ENCODE measurements around the gene DNAI1. TPM values are rescaled to one million over a fixed set of nuclear protein-coding genes. Genes with fewer than 3 reads are reported as not detected.
A peak's percentile ranks its signal among the peaks of the same experiment; 100 is the strongest.

Gene DNAI1
- total and polyA plus RNA-seq, 10 of the 15 experiments (the other 5 are each of a cell fraction or from before 2014, with no cell fraction given): not detected

- no peak for TF ChIP-seq ZNF24 (IDR thresholded peaks at IDR 0.05)
- no peak for TF ChIP-seq CUX1 (IDR thresholded peaks at IDR 0.05; ENCODE audit: insufficient replicate concordance, low read depth, low read length)
- TF ChIP-seq SIN3A (IDR thresholded peaks at IDR 0.05; ENCODE audit: low read depth, low read length): no peak
- no peak for TF ChIP-seq YBX1 (IDR thresholded peaks at IDR 0.05)
- no peak for TF ChIP-seq SREBF1 (IDR thresholded peaks at IDR 0.05; ENCODE audit: low read length)
Observed at GRCh38 chr9:34499076-34499475, 40.5 kb downstream of the DNAI1 start (continued).

GRCh38 chr9:34500623-34501267 is 42.1 kb downstream of the DNAI1 start:
- no peak overlapping the region for H2AFZ ChIP-seq (ENCODE audit: control insufficient read depth, low read depth, low read length)
- in situ Hi-C loops (cut with MboI): no loop called here
- TF ChIP-seq CTCF (IDR thresholded peaks at IDR 0.05 in 2 of 3, conservative IDR thresholded peaks at IDR 0.05 in 1 of 3; ENCODE audit: control insufficient read depth in 2 of 3, extremely low read depth in 1 of 3, insufficient read depth in 1 of 3, low read depth in 3 of 3, low read length in 3 of 3): peak; percentile 82 to 98 (median 94)
- TF ChIP-seq TCF3 (IDR thresholded peaks at IDR 0.05; ENCODE audit: borderline replicate concordance, insufficient read depth, low read depth, low read length): 0 out of 2 replicates have a peak, but pooled peaks have one; percentile 27
- 0 out of 2 replicates have a peak, but pooled peaks have one; percentile 19 for TF ChIP-seq NR2F1 (conservative IDR thresholded peaks at IDR 0.05)
- TF ChIP-seq SMC3 (IDR thresholded peaks at IDR 0.05; ENCODE audit: borderline replicate concordance, low read length): peak; percentile 86
- TF ChIP-seq TCF12 (IDR thresholded peaks at IDR 0.05; ENCODE audit: low read depth, low read length): 0 out of 2 replicates have a peak, but pooled peaks have one; percentile 47
- TF ChIP-seq CREM (IDR thresholded peaks at IDR 0.05; ENCODE audit: low read depth): no peak
- peak; percentile 76 for TF ChIP-seq RAD21 (IDR thresholded peaks at IDR 0.05; ENCODE audit: insufficient read depth, low read depth, low read length)
- TF ChIP-seq JUNB (IDR thresholded peaks at IDR 0.05): peak; percentile 73
- peak; percentile 51; the same call in 1 of the 2 replicates for TF ChIP-seq RB1 (IDR thresholded peaks at IDR 0.05; ENCODE audit: borderline replicate concordance)
- TF ChIP-seq CBX5 (IDR thresholded peaks at IDR 0.05; ENCODE audit: low read depth): no peak

More at GRCh38 chr9:34500623-34501267, 42.1 kb downstream of the DNAI1 start:
- Histone ChIP-seq H3K9me3 (replicated peaks; ENCODE audit: control insufficient read depth, insufficient read depth, low read length) (no peaks in the 10 kb centered on the region), H3K36me3 (ENCODE audit: control insufficient read depth in 2 of 2, insufficient read depth in 2 of 2, low read length in 1 of 2) (no peaks in the 10 kb centered on the region), H3K27me3 (replicated peaks in 1 of 2; ENCODE audit: control insufficient read depth in 2 of 2, insufficient read depth in 2 of 2, low read length in 1 of 2) (peaks cover 6 to 8% of the 10 kb centered on the region in 2 experiments), H4K20me1 (ENCODE audit: control insufficient read depth, insufficient read depth) (peaks cover 9% of the 10 kb centered on the region), H3K27ac (ENCODE audit: control insufficient read depth, insufficient read depth) (no peak overlapping the region), H3K4me1 (ENCODE audit: control insufficient read depth, insufficient read depth, low read length) (no peaks in the 10 kb centered on the region), H3K79me2 (ENCODE audit: control insufficient read depth, insufficient read depth, low read length) (no peaks in the 10 kb centered on the region), H3K4me2 (ENCODE audit: control insufficient read depth, insufficient read depth) (no peak overlapping the region), H3K9ac (ENCODE audit: control insufficient read depth, insufficient read depth, low read length) (no peak overlapping the region), H3K4me3 (no peak overlapping the region)
- BruUV-seq (replicated peaks): no TSS peak
- ChIA-PET RAD21 (ENCODE audit: unreplicated experiment) (interaction anchor here (1.2 kb wide), 1 partner anchor 62 kb away, joined by 3 read pairs; no protein-coding TSS in a partner anchor), SMC1A (ENCODE audit: uncharacterized antibody, unreplicated experiment) (interaction anchor here (1.0 to 2.2 kb wide), 3 partner anchors 62 to 167 kb away, joined by 3 to 5 read pairs (median 4); no protein-coding TSS in a partner anchor), CTCF (interaction anchor here (0.6 to 3.8 kb wide), 20 partner anchors 8 to 168 kb away, joined by 3 to 38 read pairs (median 4); partner anchors contain the start of gene DCTN3), POLR2A (no interaction called here)
- DNase-seq (ENCODE audit: low read depth, low spot score) (no peak), FAIRE-seq (peak; percentile 96), ATAC-seq (peak; percentile 89)
- WGBS (ENCODE audit: insufficient coverage, insufficient replicate concordance, low lambda C conversion rate, missing lambda C conversion rate): 0% methylated on average over 6 of the region's 6 CpGs
- intact Hi-C loops (cut with micrococcal nuclease; ENCODE audit: unreplicated experiment): loop anchor here (1.0 to 2.0 kb wide), 3 partner anchors 63 to 168 kb away; no protein-coding TSS in a partner anchor

Measured in GM12878 (cell line).